HepG2 (cell line): ENCODE measurements around the gene CAPN7. TPM values are rescaled to one million over a fixed set of nuclear protein-coding genes. Genes with fewer than 3 reads are reported as not detected.

Experiments
- BRF2 ChIP-seq: sonication (generic); formaldehyde crosslinking; IDR thresholded peaks from 2 replicates; pipeline ENCODE4 v1.8.1; 2022; ENCODE audit warnings: mild to moderate bottlenecking, missing genetic modification reagents
- CBX2 ChIP-seq, 2 experiments: fragments of 200-600 bp in 1 of 2; sonication (generic); formaldehyde crosslinking in 1 of 2; IDR thresholded peaks; 2 replicates each; pipeline versions ENCODE4 v1.7.0 to v1.8.1; 2018 to 2022; ENCODE audit warnings: low read depth in 2 of 2, low read length in 1 of 2, mild to moderate bottlenecking in 1 of 2, missing genetic modification reagents in 1 of 2
- ETV5 ChIP-seq: IDR thresholded peaks from 2 replicates; pipeline ENCODE4 v1.6.1; 2018; ENCODE audit warnings: missing biosample characterization, missing genetic modification reagents, inconsistent platforms, borderline replicate concordance
- GTF3A ChIP-seq: sonication (generic); formaldehyde crosslinking; conservative IDR thresholded peaks from 2 replicates; pipeline ENCODE4 v1.4.0; 2020; ENCODE audit warnings: mild to moderate bottlenecking, missing genetic modification reagents
- HMG20A ChIP-seq: IDR thresholded peaks from 2 replicates; pipeline ENCODE4 v1.6.1; 2016; ENCODE audit warnings: borderline replicate concordance
- ISL2 ChIP-seq: sonication (generic); formaldehyde crosslinking; IDR thresholded peaks from 2 replicates; pipeline ENCODE4 v1.5.0; 2020; ENCODE audit warnings: missing genetic modification reagents
- MIXL1 ChIP-seq: IDR thresholded peaks from 2 replicates; pipeline ENCODE4 v1.6.1; 2016
- PAWR ChIP-seq: sonication (generic); formaldehyde crosslinking; IDR thresholded peaks from 2 replicates; pipeline ENCODE4 v1.4.0; 2020; ENCODE audit warnings: missing genetic modification reagents, mild to moderate bottlenecking, borderline replicate concordance
- POLR2G ChIP-seq: fragments of 200-400 bp; formaldehyde crosslinking; IDR thresholded peaks from 2 replicates; pipeline ENCODE4 v1.6.1; 2018; ENCODE audit warnings: mild to moderate bottlenecking, low read depth, low read length, moderate library complexity
- RNF219 ChIP-seq: sonication (generic); formaldehyde crosslinking; IDR thresholded peaks from 2 replicates; pipeline ENCODE4 v1.5.0; 2020; ENCODE audit warnings: mild to moderate bottlenecking, missing genetic modification reagents
- ZMYM3 ChIP-seq: sonication (generic); formaldehyde crosslinking; IDR thresholded peaks from 2 replicates; pipeline ENCODE4 v1.5.1; 2020; ENCODE audit warnings: mild to moderate bottlenecking, missing genetic modification reagents
- ZNF580 ChIP-seq: IDR thresholded peaks from 2 replicates; pipeline ENCODE4 v1.6.1; 2016; ENCODE audit warnings: low read depth, borderline replicate concordance
- ZNF766 ChIP-seq: sonication (generic); formaldehyde crosslinking; IDR thresholded peaks from 2 replicates; pipeline ENCODE4 v1.5.0; 2020; ENCODE audit warnings: missing genetic modification reagents, borderline replicate concordance
- ZNF780A ChIP-seq: sonication (generic); formaldehyde crosslinking; IDR thresholded peaks from 2 replicates; pipeline ENCODE4 v1.8.0; 2022; ENCODE audit warnings: mild to moderate bottlenecking, missing genetic modification reagents, moderate library complexity
- polyA plus RNA-seq, 8 experiments: library from polyadenylated mRNA; depleted of rRNA in 3 of 8; stranded (reverse) in 7 of 8; unstranded in 1 of 8; fragments of >200 nt; fragmentation: Illumina TruSeq in 4 of 8; extraction: Trizol in 4 of 8; gene quantifications; 2 replicates each; pipeline versions ENCODE4 v1.2.1 to v1.2.3, GENCODE V29; 2011 to 2016; ENCODE audit warnings: low read depth in 4 of 8, missing spikeins in 1 of 8, mixed read lengths in 1 of 8; ENCODE audit not compliant: insufficient read depth in 1 of 8
- total RNA-seq, 5 experiments: library from RNA; depleted of rRNA; stranded (reverse); fragments of >200 nt; fragmentation: Illumina TruSeq; extraction: Trizol; gene quantifications; 2 replicates each; pipeline ENCODE4 v1.2.3, GENCODE V29; 2016; ENCODE audit warnings: low read depth in 1 of 5
- TF ChIP-seq, protein P1 (sequence below): sonication (generic); formaldehyde crosslinking; IDR thresholded peaks from 2 replicates; pipeline ENCODE4 v1.5.0; 2020; ENCODE audit warnings: mild to moderate bottlenecking, missing genetic modification reagents, borderline replicate concordance
- TF ChIP-seq, protein P2 (sequence below): IDR thresholded peaks from 2 replicates; pipeline ENCODE4 v1.6.1; 2016; ENCODE audit warnings: low read depth, control low read depth
- TF ChIP-seq, protein P3 (sequence below): conservative IDR thresholded peaks from 2 replicates; pipeline ENCODE4 v1.6.1; 2018; ENCODE audit warnings: missing genetic modification reagents

Gene CAPN7
- total and polyA plus RNA-seq, 2 of the 13 experiments (the other 11 are each of a cell fraction or from before 2014, with no cell fraction given), result 16.7 to 36.8 TPM

DNA sequence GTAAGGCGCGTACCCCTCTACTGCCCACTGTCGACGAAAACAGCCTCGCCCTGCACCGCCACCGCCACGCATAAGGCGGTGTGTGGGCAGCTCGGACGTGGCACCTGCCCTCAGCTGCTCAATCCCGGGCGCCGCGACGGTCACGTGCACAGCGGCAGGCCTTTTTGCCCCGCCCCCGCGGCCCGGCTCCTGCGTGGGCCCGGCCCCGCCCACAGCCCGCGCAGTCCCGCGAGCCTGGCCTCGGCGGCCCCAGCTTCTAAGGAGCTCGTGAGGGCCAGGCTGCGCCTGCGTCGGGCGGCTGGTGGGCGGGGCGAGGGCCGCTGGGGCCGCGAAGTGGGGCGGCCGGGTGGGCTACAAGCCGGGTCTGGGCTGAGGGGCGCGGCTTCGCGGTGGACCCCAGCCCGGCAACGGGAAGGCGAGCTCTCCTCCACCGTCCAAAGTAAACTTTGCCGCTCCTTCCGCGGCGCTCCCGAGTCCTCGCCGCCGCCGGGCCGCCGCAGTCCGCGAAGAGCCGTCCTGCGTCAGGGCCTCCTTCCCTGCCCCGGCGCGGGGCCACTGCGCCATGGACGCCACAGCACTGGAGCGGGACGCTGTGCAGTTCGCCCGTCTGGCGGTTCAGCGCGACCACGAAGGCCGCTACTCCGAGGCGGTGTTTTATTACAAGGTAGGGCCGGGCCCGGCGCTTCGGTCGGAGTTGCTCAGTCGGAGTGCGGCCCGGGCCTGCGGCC lies at the start of gene CAPN7 (continued):
- TF ChIP-seq, protein P1, sequence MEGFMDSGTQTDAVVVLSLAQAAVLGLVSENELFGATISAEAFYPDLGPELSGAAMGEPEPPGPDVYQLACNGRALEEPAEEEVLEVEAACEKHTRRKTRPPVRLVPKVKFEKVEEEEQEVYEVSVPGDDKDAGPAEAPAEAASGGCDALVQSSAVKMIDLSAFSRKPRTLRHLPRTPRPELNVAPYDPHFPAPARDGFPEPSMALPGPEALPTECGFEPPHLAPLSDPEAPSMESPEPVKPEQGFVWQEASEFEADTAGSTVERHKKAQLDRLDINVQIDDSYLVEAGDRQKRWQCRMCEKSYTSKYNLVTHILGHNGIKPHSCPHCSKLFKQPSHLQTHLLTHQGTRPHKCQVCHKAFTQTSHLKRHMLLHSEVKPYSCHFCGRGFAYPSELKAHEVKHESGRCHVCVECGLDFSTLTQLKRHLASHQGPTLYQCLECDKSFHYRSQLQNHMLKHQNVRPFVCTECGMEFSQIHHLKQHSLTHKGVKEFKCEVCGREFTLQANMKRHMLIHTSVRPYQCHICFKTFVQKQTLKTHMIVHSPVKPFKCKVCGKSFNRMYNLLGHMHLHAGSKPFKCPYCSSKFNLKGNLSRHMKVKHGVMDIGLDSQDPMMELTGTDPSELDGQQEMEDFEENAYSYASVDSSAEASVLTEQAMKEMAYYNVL (CRISPR knock-in tag), result no peak
- TF ChIP-seq MIXL1 (CRISPR knock-in tag) (no peak), BRF2 (CRISPR knock-in tag) (0 out of 2 replicates have a peak, but pooled peaks have one; percentile 41), ZNF766 (CRISPR knock-in tag) (peak; percentile 76; the same call in 1 of the 2 replicates), ZNF580 (CRISPR knock-in tag) (peak; percentile 72), POLR2G (peak; percentile 86), HMG20A (CRISPR knock-in tag) (0 out of 2 replicates have a peak, but pooled peaks have one; percentile 28), CBX2 (IDR thresholded peaks at IDR 0.05; ENCODE audit: low read depth, low read length) (no peak), CBX2 (CRISPR knock-in tag; IDR thresholded peaks at IDR 0.05; ENCODE audit: low read depth) (0 out of 2 replicates have a peak, but pooled peaks have one; percentile 56), ZMYM3 (CRISPR knock-in tag) (no peak), RNF219 (no peak), ISL2 (CRISPR knock-in tag) (no peak; the same call in none of the 2 replicates), ETV5 (CRISPR knock-in tag) (no peak), ZNF780A (CRISPR knock-in tag) (0 out of 2 replicates have a peak, but pooled peaks have one; percentile 78), GTF3A (CRISPR knock-in tag) (0 out of 2 replicates have a peak, but pooled peaks have one; percentile 50), PAWR (CRISPR knock-in tag) (0 out of 2 replicates have a peak, but pooled peaks have one; percentile 2)
- TF ChIP-seq, protein P2, sequence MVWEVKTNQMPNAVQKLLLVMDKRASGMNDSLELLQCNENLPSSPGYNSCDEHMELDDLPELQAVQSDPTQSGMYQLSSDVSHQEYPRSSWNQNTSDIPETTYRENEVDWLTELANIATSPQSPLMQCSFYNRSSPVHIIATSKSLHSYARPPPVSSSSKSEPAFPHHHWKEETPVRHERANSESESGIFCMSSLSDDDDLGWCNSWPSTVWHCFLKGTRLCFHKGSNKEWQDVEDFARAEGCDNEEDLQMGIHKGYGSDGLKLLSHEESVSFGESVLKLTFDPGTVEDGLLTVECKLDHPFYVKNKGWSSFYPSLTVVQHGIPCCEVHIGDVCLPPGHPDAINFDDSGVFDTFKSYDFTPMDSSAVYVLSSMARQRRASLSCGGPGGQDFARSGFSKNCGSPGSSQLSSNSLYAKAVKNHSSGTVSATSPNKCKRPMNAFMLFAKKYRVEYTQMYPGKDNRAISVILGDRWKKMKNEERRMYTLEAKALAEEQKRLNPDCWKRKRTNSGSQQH (CRISPR knock-in tag), result no peak; the same call in 1 of the 2 replicates
- TF ChIP-seq, protein P3, sequence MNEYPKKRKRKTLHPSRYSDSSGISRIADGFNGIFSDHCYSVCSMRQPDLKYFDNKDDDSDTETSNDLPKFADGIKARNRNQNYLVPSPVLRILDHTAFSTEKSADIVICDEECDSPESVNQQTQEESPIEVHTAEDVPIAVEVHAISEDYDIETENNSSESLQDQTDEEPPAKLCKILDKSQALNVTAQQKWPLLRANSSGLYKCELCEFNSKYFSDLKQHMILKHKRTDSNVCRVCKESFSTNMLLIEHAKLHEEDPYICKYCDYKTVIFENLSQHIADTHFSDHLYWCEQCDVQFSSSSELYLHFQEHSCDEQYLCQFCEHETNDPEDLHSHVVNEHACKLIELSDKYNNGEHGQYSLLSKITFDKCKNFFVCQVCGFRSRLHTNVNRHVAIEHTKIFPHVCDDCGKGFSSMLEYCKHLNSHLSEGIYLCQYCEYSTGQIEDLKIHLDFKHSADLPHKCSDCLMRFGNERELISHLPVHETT (CRISPR knock-in tag), result no peak
